Thyroid gland (tissue), 4 donors: ENCODE measurements around the gene SLC15A4. TPM values are rescaled to one million over a fixed set of nuclear protein-coding genes. Genes with fewer than 3 reads are reported as not detected.
A peak's percentile ranks its signal among the peaks of the same experiment; 100 is the strongest.

ENCODE experiments used
- DNase-seq, 2 donors: peaks; one replicate each; pipeline ENCODE4 v3.0.0-alpha.2; 2019
- H3K27ac ChIP-seq, 3 donors: fragments of 200-600 bp; sonication (generic); 1 replicate in 2 of 3; 2 replicates in 1 of 3; pipeline ENCODE4 v1.5.1; 2016 to 2019; ENCODE audit warnings: mild to moderate bottlenecking in 1 of 3, moderate library complexity in 1 of 3
- H3K27me3 ChIP-seq: fragments of 200-600 bp; sonication (generic); one replicate; pipeline ENCODE4 v1.5.1; 2019
- H3K36me3 ChIP-seq, 2 donors: fragments of 200-600 bp; sonication (generic); one replicate each; pipeline ENCODE4 v1.5.1; 2016 to 2019
- H3K4me1 ChIP-seq, 2 donors: fragments of 200-600 bp; sonication (generic); one replicate each; pipeline ENCODE4 v1.5.1; 2017 to 2019
- H3K4me3 ChIP-seq, 3 donors: fragments of 200-600 bp; sonication (generic); replicated peaks in 1 of 3; 1 replicate in 2 of 3; 2 replicates in 1 of 3; pipeline ENCODE4 v1.5.1; 2016; ENCODE audit warnings: mild to moderate bottlenecking in 1 of 3
- H3K9me3 ChIP-seq: fragments of 200-600 bp; sonication (generic); one replicate; pipeline ENCODE4 v1.5.1; 2017
- POLR2A ChIP-seq, 2 donors: fragments of 450-650 bp; IDR thresholded peaks; one replicate each; pipeline ENCODE4 v1.6.1; 2017; ENCODE audit warnings: antibody characterized with exemption in 2 of 2, mild to moderate bottlenecking in 2 of 2, moderate library complexity in 1 of 2
- WGBS, 2 donors: methylation state at CpG; one replicate each; pipeline ENCODE4 v1.1.5; 2017; 5-methylcytosine and 5-hydroxymethylcytosine counted together
- intact Hi-C: fragments of 100-400 bp; cut with DNase I; formaldehyde crosslinking; loops from one replicate; pipeline ENCODE4 v1.15.1; 2023
- total RNA-seq, 4 donors: library from RNA; depleted of rRNA; stranded (reverse); fragments of >200 nt; gene quantifications; one replicate each; pipeline ENCODE4 v1.2.3, GENCODE V29; 2016
- TF ChIP-seq, protein P1 (sequence below), 6 experiments: fragments of 200-600 bp in 3 of 6; fragments of 450-650 bp in 3 of 6; sonication (generic) in 3 of 6; IDR thresholded peaks; one replicate each; pipeline ENCODE4 v1.5.1; 2016 to 2019; ENCODE audit warnings: antibody characterized with exemption in 6 of 6, mild to moderate bottlenecking in 2 of 6, inconsistent platforms in 1 of 6, moderate library complexity in 1 of 6

Gene SLC15A4
- total RNA-seq, 4 donors from 2014 or later: 40.4 to 55.6 (median 43.9) TPM

DNA sequence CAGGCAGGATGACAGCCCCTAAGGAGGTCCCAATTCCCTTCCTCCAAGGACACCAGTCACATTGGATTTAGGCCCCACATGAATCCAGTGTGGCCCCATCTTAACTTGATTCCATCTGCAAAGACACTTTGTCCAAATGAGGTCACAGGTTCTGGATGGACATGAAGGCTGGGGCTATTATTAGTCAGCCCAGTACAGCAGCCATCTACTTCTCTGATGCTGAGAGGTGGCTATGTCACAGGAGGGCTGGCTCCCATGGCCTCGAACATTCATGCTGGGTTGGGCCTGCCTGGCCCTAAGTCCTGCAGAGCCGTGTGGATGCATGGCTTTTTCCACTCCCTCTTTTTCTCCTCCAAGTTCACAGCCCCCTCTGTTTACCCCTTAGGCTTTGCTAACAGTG is 35.9 kb downstream of the SLC15A4 start:
- TF ChIP-seq, protein P1, sequence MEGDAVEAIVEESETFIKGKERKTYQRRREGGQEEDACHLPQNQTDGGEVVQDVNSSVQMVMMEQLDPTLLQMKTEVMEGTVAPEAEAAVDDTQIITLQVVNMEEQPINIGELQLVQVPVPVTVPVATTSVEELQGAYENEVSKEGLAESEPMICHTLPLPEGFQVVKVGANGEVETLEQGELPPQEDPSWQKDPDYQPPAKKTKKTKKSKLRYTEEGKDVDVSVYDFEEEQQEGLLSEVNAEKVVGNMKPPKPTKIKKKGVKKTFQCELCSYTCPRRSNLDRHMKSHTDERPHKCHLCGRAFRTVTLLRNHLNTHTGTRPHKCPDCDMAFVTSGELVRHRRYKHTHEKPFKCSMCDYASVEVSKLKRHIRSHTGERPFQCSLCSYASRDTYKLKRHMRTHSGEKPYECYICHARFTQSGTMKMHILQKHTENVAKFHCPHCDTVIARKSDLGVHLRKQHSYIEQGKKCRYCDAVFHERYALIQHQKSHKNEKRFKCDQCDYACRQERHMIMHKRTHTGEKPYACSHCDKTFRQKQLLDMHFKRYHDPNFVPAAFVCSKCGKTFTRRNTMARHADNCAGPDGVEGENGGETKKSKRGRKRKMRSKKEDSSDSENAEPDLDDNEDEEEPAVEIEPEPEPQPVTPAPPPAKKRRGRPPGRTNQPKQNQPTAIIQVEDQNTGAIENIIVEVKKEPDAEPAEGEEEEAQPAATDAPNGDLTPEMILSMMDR (IDR thresholded peaks at IDR 0.05): no peak
- no peak for TF ChIP-seq POLR2A (IDR thresholded peaks at IDR 0.05)
- H3K4me1 ChIP-seq: no peaks in the 10 kb centered on the region
- no peaks in the 10 kb centered on the region for H3K9me3 ChIP-seq
- H3K27ac ChIP-seq: no peak overlapping the region
- peaks cover 10% of the 10 kb centered on the region in 2 donors for H3K36me3 ChIP-seq
- WGBS, 2 donors: 66 to 74% methylated on average over 2 of the region's 2 CpGs
- no peak for DNase-seq
- intact Hi-C loops: no loop called here
- H3K4me3 ChIP-seq: no peak overlapping the region
- no peaks in the 10 kb centered on the region for H3K27me3 ChIP-seq

DNA sequence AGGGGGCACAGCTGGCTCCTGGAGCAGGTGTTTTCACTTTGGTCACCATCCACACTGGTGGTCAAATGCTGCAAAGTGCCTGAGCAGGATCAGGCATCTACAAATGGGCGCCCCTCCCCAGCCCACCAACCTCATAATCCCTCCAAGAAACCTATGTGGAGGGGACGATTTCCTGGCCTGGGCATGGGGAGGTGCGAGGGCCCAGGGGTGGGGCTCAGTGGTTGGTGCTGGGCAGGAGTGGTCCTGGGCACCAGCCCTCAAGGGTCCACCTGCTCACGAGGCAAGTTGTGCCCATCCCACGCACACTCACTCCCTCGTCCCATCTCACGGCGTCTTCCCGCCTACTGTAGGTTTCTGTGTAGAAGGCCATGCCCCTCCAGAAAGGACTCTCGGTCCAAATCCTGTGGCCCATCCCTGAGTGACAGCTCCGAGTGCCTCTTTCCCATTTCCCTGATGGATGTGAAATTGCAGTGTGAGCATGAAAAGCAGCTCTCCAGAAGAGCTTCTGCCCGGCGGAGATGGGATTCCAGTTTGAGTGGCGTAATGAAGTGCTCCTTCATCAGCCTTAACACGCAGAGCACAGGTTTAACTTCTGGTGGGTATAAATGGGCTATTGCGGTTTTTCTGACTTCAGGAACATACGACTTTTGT is 36.9 kb downstream of the SLC15A4 start:
- no peak for TF ChIP-seq POLR2A (IDR thresholded peaks at IDR 0.05)
- TF ChIP-seq, protein P1 (IDR thresholded peaks at IDR 0.05): no peak
- WGBS, 2 donors: 70 to 80% methylated on average over 15 to 17 of the region's 17 CpGs

DNA sequence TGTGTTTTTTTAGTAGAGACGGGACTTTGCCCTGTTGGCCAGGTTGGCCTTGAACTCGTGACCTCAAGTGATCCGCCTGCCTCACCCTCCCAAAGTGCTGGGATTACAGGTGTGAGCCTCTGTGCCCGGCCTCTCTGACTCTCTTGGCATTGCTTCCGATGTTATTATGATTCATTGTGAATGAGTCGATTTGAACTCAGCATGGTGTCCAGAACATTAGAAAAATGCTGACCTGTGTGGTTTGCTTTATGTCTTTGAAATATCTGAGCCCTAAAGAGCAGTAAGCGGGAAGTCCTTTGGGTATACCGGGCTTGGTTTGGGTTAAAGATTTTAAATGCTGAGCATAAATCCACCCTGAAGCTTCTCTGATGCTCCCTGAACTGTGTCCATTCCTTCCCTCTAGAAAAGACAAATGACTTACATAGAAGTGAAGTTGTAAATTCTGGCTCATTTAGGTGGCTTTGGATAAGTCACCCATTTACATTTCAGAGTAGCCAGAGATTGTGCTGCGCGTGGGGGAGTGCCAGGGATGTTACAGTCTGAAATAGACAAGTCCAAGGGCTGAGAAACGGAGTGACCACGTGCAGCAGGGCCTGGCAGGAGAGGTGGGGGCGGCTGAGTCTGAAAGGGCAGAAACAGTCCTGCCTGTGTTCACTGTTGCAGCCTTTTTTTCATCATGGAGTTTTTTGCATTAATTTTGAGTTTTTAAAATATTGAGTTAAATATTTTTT is 39.6 kb downstream of the SLC15A4 start:
- H3K27me3 ChIP-seq: no peaks in the 10 kb centered on the region
- TF ChIP-seq POLR2A (IDR thresholded peaks at IDR 0.05): no peak
- TF ChIP-seq, protein P1 (IDR thresholded peaks at IDR 0.05): no peak
- H3K36me3 ChIP-seq: no peaks in the 10 kb centered on the region
- DNase-seq: peak in 1 of 2 donors; percentile 12
- WGBS, 2 donors: 56 to 58% methylated on average over 13 of the region's 13 CpGs
- intact Hi-C loops: no loop called here
- H3K4me1 ChIP-seq: no peaks in the 10 kb centered on the region
- no peak overlapping the region for H3K27ac ChIP-seq
- H3K9me3 ChIP-seq: no peaks in the 10 kb centered on the region
- H3K4me3 ChIP-seq: no peak overlapping the region

More for the DNA sequence above, 36.9 kb downstream of the SLC15A4 start:
- Histone ChIP-seq H3K4me1 (no peaks in the 10 kb centered on the region), H3K4me3 (no peak overlapping the region), H3K36me3 (peaks cover 4 to 10% of the 10 kb centered on the region in 2 donors), H3K27me3 (no peaks in the 10 kb centered on the region), H3K9me3 (no peaks in the 10 kb centered on the region), H3K27ac (no peak overlapping the region)
- intact Hi-C loops: no loop called here
- no peak for DNase-seq

DNA sequence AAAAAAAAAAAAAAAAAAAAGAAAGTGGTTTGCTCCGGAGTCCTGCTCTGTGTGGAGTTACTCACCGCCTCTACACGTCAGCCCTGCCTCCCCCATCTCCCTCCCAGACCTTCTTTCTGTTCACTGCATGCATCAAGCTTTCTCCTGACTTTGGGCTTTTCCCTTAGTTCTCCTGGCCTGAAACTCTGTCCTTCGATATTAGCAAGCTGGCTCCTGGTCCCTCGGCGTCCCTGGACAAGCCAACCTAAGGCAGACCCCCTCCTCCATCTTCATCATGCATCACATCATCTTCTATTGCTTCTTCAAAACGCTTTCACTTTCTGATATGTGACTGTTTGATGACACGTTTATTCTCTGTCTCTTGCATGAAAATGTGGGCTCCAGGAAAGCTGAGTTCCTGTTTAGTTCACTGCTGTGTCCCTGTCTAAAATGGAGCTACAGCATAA is 40.6 kb downstream of the SLC15A4 start:
- TF ChIP-seq POLR2A (IDR thresholded peaks at IDR 0.05): no peak
- TF ChIP-seq, protein P1 (IDR thresholded peaks at IDR 0.05): no peak
- no peak for DNase-seq
- WGBS, 2 donors: 62 to 76% methylated on average over 8 of the region's 8 CpGs
- Histone ChIP-seq H3K36me3 (no peaks in the 10 kb centered on the region), H3K4me1 (no peaks in the 10 kb centered on the region), H3K4me3 (no peak overlapping the region), H3K9me3 (no peaks in the 10 kb centered on the region), H3K27me3 (no peaks in the 10 kb centered on the region), H3K27ac (no peak overlapping the region)
- intact Hi-C loops: no loop called here

DNA sequence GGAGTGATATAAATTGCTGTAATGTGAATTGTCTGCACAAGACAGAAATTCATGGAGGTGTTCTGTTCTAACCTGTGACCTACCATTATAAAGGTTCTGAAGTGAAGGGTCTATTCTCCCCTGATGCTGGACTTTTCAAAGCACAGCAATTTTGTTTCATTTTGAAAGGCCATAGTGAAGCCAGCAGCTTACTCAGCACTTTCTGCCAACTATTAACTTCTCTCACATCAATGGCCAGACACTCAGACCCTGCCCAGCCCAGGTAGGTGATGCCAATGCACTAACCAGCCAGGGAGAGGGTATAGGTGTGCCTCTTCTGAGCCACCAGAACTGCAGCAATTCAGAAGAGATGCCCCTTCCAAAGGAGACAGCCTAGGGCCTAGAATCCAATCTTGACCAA is 43.9 kb downstream of the SLC15A4 start:
- no peaks in the 10 kb centered on the region for H3K36me3 ChIP-seq
- DNase-seq: no peak
- no peaks in the 10 kb centered on the region for H3K4me1 ChIP-seq
- no peaks in the 10 kb centered on the region for H3K27me3 ChIP-seq
- TF ChIP-seq POLR2A (IDR thresholded peaks at IDR 0.05): no peak
- TF ChIP-seq, protein P1 (IDR thresholded peaks at IDR 0.05): no peak
- H3K9me3 ChIP-seq: no peaks in the 10 kb centered on the region
- intact Hi-C loops: no loop called here
- no peak overlapping the region for H3K4me3 ChIP-seq
- H3K27ac ChIP-seq: no peak overlapping the region
